ENCODE measurements around the gene FAF1.

- TF ChIP-seq, protein P1, sequence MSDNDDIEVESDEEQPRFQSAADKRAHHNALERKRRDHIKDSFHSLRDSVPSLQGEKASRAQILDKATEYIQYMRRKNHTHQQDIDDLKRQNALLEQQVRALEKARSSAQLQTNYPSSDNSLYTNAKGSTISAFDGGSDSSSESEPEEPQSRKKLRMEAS (IDR thresholded peaks at IDR 0.05; ENCODE audit: low read depth, low read length): no peak
- no peak for TF ChIP-seq CTCF (IDR thresholded peaks at IDR 0.05; ENCODE audit: low read depth, low read length)
Measured at GRCh38 chr1:50436489-50436888, 523.6 kb downstream of the FAF1 start.
